Neural crest cell (in vitro differentiated cells): ENCODE data around the gene DSP. TPM values are rescaled to one million over a fixed set of nuclear protein-coding genes. Genes with fewer than 3 reads are reported as not detected.

Experiments used
- DNase-seq: peaks from one replicate; pipeline ENCODE4 v3.0.0; 2021; ENCODE audit warnings: low read depth, mixed read lengths, low spot score
- H3K27ac Mint-ChIP-seq: one replicate; pipeline ENCODE4 v1.8.0; 2021; ENCODE audit warnings: mild to moderate bottlenecking, mixed read lengths; ENCODE audit not compliant: unreplicated experiment
- H3K27me3 Mint-ChIP-seq: 2 replicates; pipeline ENCODE4 v1.8.0; 2021; ENCODE audit warnings: low read depth, mild to moderate bottlenecking, mixed read lengths
- H3K36me3 Mint-ChIP-seq: 2 replicates; pipeline ENCODE4 v1.8.0; 2021; ENCODE audit warnings: low read depth, mild to moderate bottlenecking, mixed read lengths
- H3K4me1 Mint-ChIP-seq: 2 replicates; pipeline ENCODE4 v1.8.0; 2021; ENCODE audit warnings: mixed read lengths
- H3K4me3 Mint-ChIP-seq: one replicate; pipeline ENCODE4 v1.8.0; 2021; ENCODE audit warnings: mild to moderate bottlenecking, mixed read lengths
- H3K9me3 Mint-ChIP-seq: 2 replicates; pipeline ENCODE4 v1.8.0; 2021; ENCODE audit warnings: mixed read lengths
- CTCF ChIP-seq: fragments of 200-600 bp; sonication (generic); conservative IDR thresholded peaks from 2 replicates; pipeline ENCODE4 v1.5.0; 2021; ENCODE audit warnings: antibody characterized with exemption, mild to moderate bottlenecking
- total RNA-seq: library from RNA; stranded (reverse); gene quantifications from 2 replicates; pipeline ENCODE4 v1.2.1, GENCODE V29; 2021

DSP gene
- total RNA-seq, 1 donor from 2014 or later: 9.5 TPM

- H3K27me3 Mint-ChIP-seq: no peaks in the 10 kb centered on the region
- H3K27ac Mint-ChIP-seq: peak overlapping the region; percentile 13
- H3K4me3 Mint-ChIP-seq: no peak overlapping the region
- peaks cover 15% of the 10 kb centered on the region for H3K4me1 Mint-ChIP-seq
- H3K36me3 Mint-ChIP-seq: no peaks in the 10 kb centered on the region
- TF ChIP-seq CTCF: no peak
- no peaks in the 10 kb centered on the region for H3K9me3 Mint-ChIP-seq
- no peak for DNase-seq
These were observed 38.7 kb upstream of the DSP start for GRCh38 chr6:7502743-7503142.

- no peak for DNase-seq
- Mint-ChIP-seq H3K27ac (peak overlapping the region; percentile 30), H3K4me3 (peak overlapping the region; percentile 12), H3K36me3 (no peaks in the 10 kb centered on the region), H3K4me1 (peaks cover 15% of the 10 kb centered on the region), H3K27me3 (no peaks in the 10 kb centered on the region), H3K9me3 (no peaks in the 10 kb centered on the region)
- TF ChIP-seq CTCF: no peak
These were observed 37.4 kb upstream of the DSP start for GRCh38 chr6:7504041-7504440.

GRCh38 chr6:7505189-7505699, 36.2 kb upstream of the DSP start:
- Mint-ChIP-seq H3K4me3 (no peak overlapping the region), H3K4me1 (peaks cover 15% of the 10 kb centered on the region), H3K9me3 (no peaks in the 10 kb centered on the region), H3K36me3 (no peaks in the 10 kb centered on the region), H3K27me3 (no peaks in the 10 kb centered on the region), H3K27ac (peak overlapping the region; percentile 39)
- no peak for TF ChIP-seq CTCF
- no peak for DNase-seq

- H3K4me1 Mint-ChIP-seq: peaks cover 12% of the 10 kb centered on the region
- peaks cover 9% of the 10 kb centered on the region for H3K27me3 Mint-ChIP-seq
- no peak for DNase-seq
- H3K9me3 Mint-ChIP-seq: no peaks in the 10 kb centered on the region
- no peaks in the 10 kb centered on the region for H3K36me3 Mint-ChIP-seq
- H3K4me3 Mint-ChIP-seq: no peak overlapping the region
- H3K27ac Mint-ChIP-seq: no peak overlapping the region
- no peak for TF ChIP-seq CTCF
These were observed 33.9 kb upstream of the DSP start for GRCh38 chr6:7507600-7507999.

- peaks cover 12% of the 10 kb centered on the region for H3K27me3 Mint-ChIP-seq
- no peak overlapping the region for H3K27ac Mint-ChIP-seq
- no peak for TF ChIP-seq CTCF
- no peak for DNase-seq
- H3K4me1 Mint-ChIP-seq: no peaks in the 10 kb centered on the region
- H3K9me3 Mint-ChIP-seq: no peaks in the 10 kb centered on the region
- H3K36me3 Mint-ChIP-seq: no peaks in the 10 kb centered on the region
- H3K4me3 Mint-ChIP-seq: no peak overlapping the region
These were observed 29.2 kb upstream of the DSP start for GRCh38 chr6:7512320-7512719.

- DNase-seq: no peak
- H3K9me3 Mint-ChIP-seq: no peaks in the 10 kb centered on the region
- no peak for TF ChIP-seq CTCF
- H3K4me1 Mint-ChIP-seq: no peaks in the 10 kb centered on the region
- peaks cover 12% of the 10 kb centered on the region for H3K27me3 Mint-ChIP-seq
- no peaks in the 10 kb centered on the region for H3K36me3 Mint-ChIP-seq
- no peak overlapping the region for H3K4me3 Mint-ChIP-seq
- H3K27ac Mint-ChIP-seq: no peak overlapping the region
These were observed 27.9 kb upstream of the DSP start for GRCh38 chr6:7513529-7513928.
